ENCODE results near the gene GAS2L1.

The GAS2L1 gene

DNA sequence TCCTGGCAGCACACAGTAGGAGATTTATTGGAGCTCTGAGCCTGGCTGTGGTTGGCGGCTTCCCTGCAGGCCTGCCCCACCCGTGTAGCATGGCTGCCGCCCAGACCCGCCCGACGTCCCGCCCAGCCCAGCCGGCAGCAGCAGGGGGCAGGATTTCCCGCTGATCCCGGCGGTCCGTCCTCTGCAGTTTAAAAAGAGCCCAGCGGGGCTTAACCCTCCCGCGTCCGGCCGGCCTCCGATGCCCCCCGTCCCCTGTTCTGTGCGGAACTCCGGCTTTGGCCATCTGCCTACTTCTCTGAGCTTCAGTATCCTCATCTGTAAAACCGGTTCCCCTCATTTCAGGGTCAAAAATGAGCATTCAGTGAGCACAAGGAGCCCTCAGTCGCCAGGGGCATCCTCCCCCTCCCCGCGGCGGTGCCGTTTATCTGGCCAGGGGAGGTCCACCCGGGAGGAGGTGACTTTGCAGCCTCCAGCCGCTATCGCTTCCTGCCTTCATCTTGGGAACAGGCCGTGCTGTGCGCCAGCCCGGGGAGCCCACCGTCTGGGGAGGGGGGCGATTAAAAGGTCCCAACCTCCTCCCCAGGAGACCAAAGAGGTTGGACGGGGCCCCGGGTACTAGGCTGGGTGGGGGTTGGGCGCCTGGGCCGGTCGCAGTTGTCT is at the start of gene GAS2L1:
Gene GAS2L1 (plus strand): TSS at position 476 of the 660 bp plus-strand sequence. CDS start 1,456 bp downstream, outside the sequence.
- peak within 1 kb of the TSS; percentile 54 for H3K4me3 ChIP-seq (ENCODE audit: low read depth, low read length)
- TF ChIP-seq MYC (IDR thresholded peaks at IDR 0.05; ENCODE audit: low read depth, low read length) (peak; percentile 52; the same call in 1 of the 2 replicates), POLR2A (IDR thresholded peaks at IDR 0.05; ENCODE audit: extremely low read depth, insufficient read length) (no peak)
- TF ChIP-seq, protein P1, sequence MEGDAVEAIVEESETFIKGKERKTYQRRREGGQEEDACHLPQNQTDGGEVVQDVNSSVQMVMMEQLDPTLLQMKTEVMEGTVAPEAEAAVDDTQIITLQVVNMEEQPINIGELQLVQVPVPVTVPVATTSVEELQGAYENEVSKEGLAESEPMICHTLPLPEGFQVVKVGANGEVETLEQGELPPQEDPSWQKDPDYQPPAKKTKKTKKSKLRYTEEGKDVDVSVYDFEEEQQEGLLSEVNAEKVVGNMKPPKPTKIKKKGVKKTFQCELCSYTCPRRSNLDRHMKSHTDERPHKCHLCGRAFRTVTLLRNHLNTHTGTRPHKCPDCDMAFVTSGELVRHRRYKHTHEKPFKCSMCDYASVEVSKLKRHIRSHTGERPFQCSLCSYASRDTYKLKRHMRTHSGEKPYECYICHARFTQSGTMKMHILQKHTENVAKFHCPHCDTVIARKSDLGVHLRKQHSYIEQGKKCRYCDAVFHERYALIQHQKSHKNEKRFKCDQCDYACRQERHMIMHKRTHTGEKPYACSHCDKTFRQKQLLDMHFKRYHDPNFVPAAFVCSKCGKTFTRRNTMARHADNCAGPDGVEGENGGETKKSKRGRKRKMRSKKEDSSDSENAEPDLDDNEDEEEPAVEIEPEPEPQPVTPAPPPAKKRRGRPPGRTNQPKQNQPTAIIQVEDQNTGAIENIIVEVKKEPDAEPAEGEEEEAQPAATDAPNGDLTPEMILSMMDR (IDR thresholded peaks at IDR 0.05; ENCODE audit: low read depth, low read length): peak; percentile 29
- TF ChIP-seq, protein P2, sequence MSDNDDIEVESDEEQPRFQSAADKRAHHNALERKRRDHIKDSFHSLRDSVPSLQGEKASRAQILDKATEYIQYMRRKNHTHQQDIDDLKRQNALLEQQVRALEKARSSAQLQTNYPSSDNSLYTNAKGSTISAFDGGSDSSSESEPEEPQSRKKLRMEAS (IDR thresholded peaks at IDR 0.05; ENCODE audit: low read depth, low read length): 0 out of 2 replicates have a peak, but pooled peaks have one; percentile 15
- DNase-seq (ENCODE audit: low read depth): peak; percentile 84

DNA sequence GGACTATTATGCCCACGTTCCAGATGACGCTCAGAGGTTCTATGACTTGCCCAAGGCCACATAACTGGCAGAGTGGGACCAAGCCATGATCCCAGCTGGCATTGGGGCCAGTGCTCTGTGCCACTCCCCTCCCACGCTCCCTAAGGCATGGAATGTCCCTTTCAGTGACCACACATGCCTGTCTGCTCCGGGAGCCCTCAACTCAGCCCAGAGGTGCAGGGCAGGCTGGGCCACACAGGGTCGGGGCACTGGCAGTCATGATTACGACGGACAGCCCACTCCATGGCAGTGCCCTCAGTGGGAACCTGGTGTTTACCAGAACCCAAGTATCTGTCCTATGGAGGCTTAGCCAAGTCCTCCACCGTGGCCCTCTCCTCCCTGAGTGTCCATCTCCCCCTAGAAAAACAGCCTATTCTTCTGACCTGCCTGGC is 48.7 kb upstream of the GAS2L1 start:
- TF ChIP-seq MYC (IDR thresholded peaks at IDR 0.05; ENCODE audit: low read depth, low read length): no peak
- no peak for TF ChIP-seq POLR2A (IDR thresholded peaks at IDR 0.05; ENCODE audit: extremely low read depth, insufficient read length)
- TF ChIP-seq, protein P2 (IDR thresholded peaks at IDR 0.05; ENCODE audit: low read depth, low read length): no peak
- TF ChIP-seq, protein P1 (IDR thresholded peaks at IDR 0.05; ENCODE audit: low read depth, low read length): no peak
- no peak for DNase-seq (ENCODE audit: low read depth)
- H3K4me3 ChIP-seq (ENCODE audit: low read depth, low read length): no peak overlapping the region

DNA sequence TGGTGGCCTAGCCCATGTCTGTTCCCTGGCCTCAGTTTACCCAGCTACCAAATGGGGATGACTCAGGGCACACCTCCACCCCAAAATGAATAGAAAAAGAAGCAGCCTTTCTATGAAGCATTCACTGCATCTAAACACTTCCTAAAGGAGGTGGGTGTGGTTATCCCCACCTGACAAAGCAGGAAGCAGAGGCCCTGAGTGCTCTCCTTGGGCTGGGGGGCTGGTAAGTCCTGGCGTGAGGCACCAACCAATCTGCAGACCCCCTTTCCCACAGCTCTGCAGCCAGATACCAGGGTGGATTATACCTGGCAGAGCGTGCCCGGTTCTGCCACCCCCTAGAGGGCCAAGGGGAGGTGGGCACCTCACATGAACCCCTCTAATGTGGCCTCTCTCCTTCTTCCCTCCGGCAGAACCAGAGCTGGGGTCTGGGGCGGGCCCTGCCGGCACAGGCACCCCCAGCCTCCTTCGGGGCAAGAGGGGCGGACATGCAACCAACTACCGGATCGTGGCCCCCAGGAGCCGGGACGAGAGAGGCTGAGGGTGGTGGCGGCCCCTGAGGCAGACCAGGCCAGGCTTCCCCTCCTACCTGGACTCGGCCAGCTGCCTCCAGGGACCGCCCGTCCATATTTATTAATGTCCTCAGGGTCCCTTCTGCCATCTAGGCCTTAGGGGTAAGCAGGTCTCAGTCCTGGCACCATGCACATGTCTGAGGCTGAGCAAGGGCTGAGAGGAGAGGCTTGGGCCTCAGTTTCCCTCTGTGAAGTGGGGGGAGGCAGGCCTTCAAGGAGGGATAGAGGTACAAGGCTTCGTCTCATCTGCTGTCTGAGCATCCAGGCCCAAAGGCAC is 47.8 kb upstream of the GAS2L1 start:
- DNase-seq (ENCODE audit: low read depth): no peak
- H3K4me3 ChIP-seq (ENCODE audit: low read depth, low read length): no peak overlapping the region
- no peak for TF ChIP-seq POLR2A (IDR thresholded peaks at IDR 0.05; ENCODE audit: extremely low read depth, insufficient read length)
- TF ChIP-seq, protein P1 (IDR thresholded peaks at IDR 0.05; ENCODE audit: low read depth, low read length): no peak
- TF ChIP-seq, protein P2 (IDR thresholded peaks at IDR 0.05; ENCODE audit: low read depth, low read length): no peak
- TF ChIP-seq MYC (IDR thresholded peaks at IDR 0.05; ENCODE audit: low read depth, low read length): no peak

DNA sequence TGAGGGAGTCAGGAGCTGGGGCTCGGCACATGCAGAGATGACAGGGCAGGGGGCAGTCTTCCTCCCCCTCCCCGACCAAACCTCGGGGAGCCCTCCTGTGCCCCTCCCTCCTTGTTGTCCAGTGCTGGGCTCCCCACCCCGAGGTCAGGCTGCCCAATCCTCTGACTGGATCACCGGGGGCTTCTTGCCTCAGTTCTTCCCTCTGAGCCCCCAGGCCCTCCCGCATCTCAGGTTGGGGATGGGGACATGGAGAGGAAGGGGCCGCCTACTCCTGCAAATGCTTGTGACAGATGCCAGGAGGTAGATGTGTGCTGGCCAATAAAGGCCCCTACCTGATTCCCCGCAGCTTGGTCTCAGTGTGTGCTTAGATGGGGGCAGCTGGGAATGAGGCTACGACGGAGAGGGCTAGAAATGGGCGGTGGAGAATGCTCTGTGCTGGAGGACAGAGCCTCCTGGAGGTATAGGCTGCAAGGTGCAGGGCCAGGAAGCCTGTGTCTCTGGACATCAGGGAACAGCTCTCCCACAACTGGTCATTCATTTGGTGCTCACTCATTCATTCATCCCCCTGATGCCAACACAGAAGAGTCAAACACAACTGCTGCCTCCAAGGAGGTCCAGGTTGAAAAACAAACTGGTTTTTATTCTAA is 47.1 kb upstream of the GAS2L1 start:
- TF ChIP-seq, protein P1 (IDR thresholded peaks at IDR 0.05; ENCODE audit: low read depth, low read length): peak; percentile 18
- TF ChIP-seq, protein P2 (IDR thresholded peaks at IDR 0.05; ENCODE audit: low read depth, low read length): no peak
- peak; percentile 32 for DNase-seq (ENCODE audit: low read depth)
- no peak overlapping the region for H3K4me3 ChIP-seq (ENCODE audit: low read depth, low read length)

DNA sequence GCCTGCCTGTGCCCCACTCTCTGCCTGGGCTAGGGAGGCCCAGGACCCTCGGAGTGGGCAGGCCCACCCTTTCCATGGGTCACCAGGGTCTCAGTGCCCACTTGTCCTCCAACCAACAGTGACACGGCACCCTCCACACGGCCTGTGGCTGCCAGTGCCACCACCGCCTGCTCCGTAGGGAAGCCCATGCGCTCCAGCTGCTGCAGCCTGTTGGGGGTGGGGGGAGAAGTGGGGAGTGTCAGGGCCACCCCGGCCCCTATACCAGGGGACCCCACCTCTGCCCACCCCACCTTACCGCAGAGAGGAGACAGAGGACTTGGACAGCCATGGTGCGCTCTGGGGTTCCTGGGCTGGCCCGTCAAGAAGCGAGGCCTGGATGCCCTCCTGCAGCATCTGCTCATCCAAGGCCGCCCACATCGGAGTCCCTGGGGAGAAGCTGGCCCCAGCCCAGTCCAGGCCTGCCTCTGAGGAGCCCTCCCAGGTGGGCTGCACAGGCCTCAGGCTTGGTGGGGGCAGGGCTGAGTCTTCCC is 46.4 kb upstream of the GAS2L1 start:
- DNase-seq (ENCODE audit: low read depth): no peak
- no peak for TF ChIP-seq POLR2A (IDR thresholded peaks at IDR 0.05; ENCODE audit: extremely low read depth, insufficient read length)
- TF ChIP-seq, protein P1 (IDR thresholded peaks at IDR 0.05; ENCODE audit: low read depth, low read length): no peak
- TF ChIP-seq MYC (IDR thresholded peaks at IDR 0.05; ENCODE audit: low read depth, low read length): no peak
- TF ChIP-seq, protein P2 (IDR thresholded peaks at IDR 0.05; ENCODE audit: low read depth, low read length): no peak
- no peak overlapping the region for H3K4me3 ChIP-seq (ENCODE audit: low read depth, low read length)

Data from NB4 (cell line).